Cardiac muscle cell (in vitro differentiated cells and primary cell): ENCODE results near the gene MRPL53. TPM values are rescaled to one million over a fixed set of nuclear protein-coding genes. Genes with fewer than 3 reads are reported as not detected.
"Not testable (repeated sequence)": the region's sequence is repeated elsewhere in the genome, so short reads cannot be mapped to it uniquely, and the experiment has no call there.

Source experiments
- DNase-seq, 2 donors: peaks; one replicate each; pipeline versions ENCODE4 v3.0.0 to v3.0.0-alpha.2; 2010 to 2017; ENCODE audit warnings: low read depth in 1 of 2, low spot score in 1 of 2
- H3K27ac ChIP-seq: fragments of 200-600 bp; sonication (generic); 2 replicates; pipeline ENCODE4 v1.5.1; 2016
- H3K27me3 ChIP-seq: fragments of 200-600 bp; sonication (generic); 2 replicates; pipeline ENCODE4 v1.6.0; 2016; ENCODE audit warnings: control low read depth
- H3K36me3 ChIP-seq: fragments of 200-600 bp; sonication (generic); 2 replicates; pipeline ENCODE4 v1.5.1; 2016; ENCODE audit warnings: control low read depth
- H3K4me1 ChIP-seq: fragments of 200-600 bp; sonication (generic); 2 replicates; pipeline ENCODE4 v1.8.1; 2017; ENCODE audit warnings: low read depth, mild to moderate bottlenecking, mixed run types
- H3K4me3 ChIP-seq: fragments of 200-600 bp; sonication (generic); 2 replicates; pipeline ENCODE4 v1.5.1; 2016; ENCODE audit warnings: mild to moderate bottlenecking
- H3K9me3 ChIP-seq: fragments of 200-600 bp; sonication (generic); 2 replicates; pipeline ENCODE4 v1.5.1; 2017; ENCODE audit warnings: low read depth, mild to moderate bottlenecking, control low read depth
- CTCF ChIP-seq: IDR thresholded peaks from 2 replicates; pipeline ENCODE4 v1.5.1; 2012; ENCODE audit warnings: low read depth, mild to moderate bottlenecking, low read length
- polyA plus RNA-seq: library from polyadenylated mRNA; unstranded; fragments of >200 nt; fragmentation: Nextera tagmentation; extraction: Ambion mirVana; gene quantifications from 2 replicates; pipeline ENCODE4 v1.2.1, GENCODE V29; 2016
- total RNA-seq: library from RNA; depleted of rRNA; stranded (reverse); fragments of >200 nt; gene quantifications from 2 replicates; pipeline ENCODE4 v1.2.3, GENCODE V29; 2016

MRPL53 gene
- total and polyA plus RNA-seq, 2 experiments from 2014 or later: 50.8 to 132 TPM

- no peaks in the 10 kb centered on the region for H3K9me3 ChIP-seq
These were observed 23.7 kb downstream of the MRPL53 start for GRCh38 chr2:74448771-74449170.

GRCh38 chr2:74447230-74447999, 25.1 kb downstream of the MRPL53 start:
- no peak for TF ChIP-seq CTCF
- H3K36me3 ChIP-seq: no peaks in the 10 kb centered on the region
- no peaks in the 10 kb centered on the region for H3K4me1 ChIP-seq
- H3K9me3 ChIP-seq: no peaks in the 10 kb centered on the region
- H3K27me3 ChIP-seq: no peaks in the 10 kb centered on the region
- no peak for DNase-seq
- H3K4me3 ChIP-seq: no peak overlapping the region
- H3K27ac ChIP-seq: no peak overlapping the region

More at GRCh38 chr2:74448771-74449170, 23.7 kb downstream of the MRPL53 start:
- no peaks in the 10 kb centered on the region for H3K36me3 ChIP-seq
- TF ChIP-seq CTCF: no peak
- no peak overlapping the region for H3K4me3 ChIP-seq
- DNase-seq: no peak
- no peaks in the 10 kb centered on the region for H3K27me3 ChIP-seq
- no peaks in the 10 kb centered on the region for H3K4me1 ChIP-seq
- H3K27ac ChIP-seq: no peak overlapping the region

GRCh38 chr2:74444498-74445318, 27.8 kb downstream of the MRPL53 start:
- no peak overlapping the region for H3K4me3 ChIP-seq
- H3K27ac ChIP-seq: no peak overlapping the region
- no peaks in the 10 kb centered on the region for H3K9me3 ChIP-seq
- H3K27me3 ChIP-seq: no peaks in the 10 kb centered on the region
- H3K4me1 ChIP-seq: peaks cover 1% of the 10 kb centered on the region
- no peaks in the 10 kb centered on the region for H3K36me3 ChIP-seq
- no peak for TF ChIP-seq CTCF
- DNase-seq: peak in 1 of 2 donors; percentile 13

- H3K9me3 ChIP-seq, DNase-seq, H3K27me3 ChIP-seq, H3K36me3 ChIP-seq, H3K27ac ChIP-seq: not testable (repeated sequence)
- H3K4me3 ChIP-seq: peak overlapping the region; percentile 41
- peaks cover 14% of the 10 kb centered on the region for H3K4me1 ChIP-seq
These were observed 29.8 kb downstream of the MRPL53 start for GRCh38 chr2:74442483-74443297.

GRCh38 chr2:74441690-74442482, 30.6 kb downstream of the MRPL53 start, which contains the start of gene RTKN:
Gene RTKN (minus strand): TSS chr2:74441937. CDS start chr2:74441816, 121 bp downstream.
- Histone ChIP-seq H3K4me1 (peaks cover 14% of the 10 kb centered on the region), H3K27ac (peak within 1 kb of the TSS; percentile 98), H3K9me3 (no peaks in the 10 kb centered on the region), H3K27me3 (no peaks in the 10 kb centered on the region), H3K4me3 (peak within 1 kb of the TSS; percentile 41), H3K36me3 (no peaks in the 10 kb centered on the region)
- peak; percentile 41 to 58 for DNase-seq
- TF ChIP-seq CTCF: no peak
